MCF 10A (cell line): Measurements from ENCODE around the gene ZFAND3. TPM values are rescaled to one million over a fixed set of nuclear protein-coding genes. Genes with fewer than 3 reads are reported as not detected.

Experiments used
- BruUV-seq: library from RNA; stranded (reverse); fragments of 400-500 nt; replicated peaks from 2 replicates; lab custom pipeline; 2021; lab: Mats Ljungman, UMichigan
- CTCF ChIA-PET: fragments of 300-600 bp; sonication (Branson Sonifier 250); formaldehyde crosslinking; extraction: SDS; loops from one replicate; lab custom pipeline; 2021; ENCODE audit warnings: antibody characterized with exemption, inconsistent platforms; lab: Yijun Ruan, JAX
- POLR2A ChIA-PET: fragments of 300-600, 350-650 bp; sonication (Branson Sonifier 250); formaldehyde crosslinking; extraction: SDS; loops from one replicate; lab custom pipeline; 2020; ENCODE audit warnings: antibody characterized with exemption, inconsistent platforms; lab: Yijun Ruan, JAX
- DNase-seq: peaks from one replicate; pipeline ENCODE4 v3.0.0-alpha.2; 2018; ENCODE audit not compliant: unreplicated experiment
- H3K27ac Mint-ChIP-seq: one replicate; pipeline ENCODE4 v1.8.0; 2022; ENCODE audit warnings: mild to moderate bottlenecking, low read depth, mixed read lengths; ENCODE audit not compliant: unreplicated experiment
- H3K27me3 Mint-ChIP-seq: one replicate; pipeline ENCODE4 v1.8.0; 2022; ENCODE audit warnings: mixed read lengths; ENCODE audit not compliant: insufficient read depth, unreplicated experiment
- H3K36me3 Mint-ChIP-seq: one replicate; pipeline ENCODE4 v1.8.0; 2022; ENCODE audit warnings: mild to moderate bottlenecking, moderate library complexity, mixed read lengths; ENCODE audit not compliant: insufficient read depth, unreplicated experiment
- H3K4me1 Mint-ChIP-seq: one replicate; pipeline ENCODE4 v1.8.0; 2022; ENCODE audit warnings: mixed read lengths; ENCODE audit not compliant: insufficient read depth, unreplicated experiment
- H3K4me3 Mint-ChIP-seq: one replicate; pipeline ENCODE4 v1.8.0; 2022; ENCODE audit warnings: mild to moderate bottlenecking, moderate library complexity, mixed read lengths; ENCODE audit not compliant: unreplicated experiment
- H3K9me3 Mint-ChIP-seq: one replicate; pipeline ENCODE4 v1.8.0; 2022; ENCODE audit warnings: mixed read lengths; ENCODE audit not compliant: unreplicated experiment
- intact Hi-C: fragments of 100-400 bp; cut with micrococcal nuclease; formaldehyde crosslinking; loops from 2 replicates; pipeline ENCODE4 v1.14.1; 2022
- total RNA-seq: library from RNA; stranded (reverse); gene quantifications from 2 replicates; pipeline ENCODE4 v1.2.3, GENCODE V29; 2022
- TF ChIP-seq, protein P1 (sequence below): fragments of 200-600 bp; IDR thresholded peaks from one replicate; pipeline ENCODE4 v1.8.0; 2022; ENCODE audit warnings: antibody characterized with exemption, mild to moderate bottlenecking; ENCODE audit not compliant: unreplicated experiment

The ZFAND3 gene
- total RNA-seq, 1 experiment from 2014 or later: 100 TPM

GRCh38 chr6:38035478-38035877 lies 216.0 kb downstream of the ZFAND3 start:
- intact Hi-C loops: no loop called here
- Mint-ChIP-seq H3K9me3 (peaks cover 3% of the 10 kb centered on the region), H3K27me3 (no peaks in the 10 kb centered on the region), H3K4me3 (no peak overlapping the region), H3K4me1 (peaks cover 8% of the 10 kb centered on the region), H3K27ac (no peak overlapping the region), H3K36me3 (no peaks in the 10 kb centered on the region)
- DNase-seq: no peak
- no TSS peak for BruUV-seq
- POLR2A ChIA-PET: interaction anchor here (0.6 to 1.3 kb wide), 2 partner anchors 217 to 447 kb away, joined by 3 to 5 read pairs; no protein-coding TSS in a partner anchor
- CTCF ChIA-PET: interaction anchor here (0.7 to 1.8 kb wide), 12 partner anchors 11 to 458 kb away, joined by 3 to 6 read pairs (median 4); no protein-coding TSS in a partner anchor
- TF ChIP-seq, protein P1, sequence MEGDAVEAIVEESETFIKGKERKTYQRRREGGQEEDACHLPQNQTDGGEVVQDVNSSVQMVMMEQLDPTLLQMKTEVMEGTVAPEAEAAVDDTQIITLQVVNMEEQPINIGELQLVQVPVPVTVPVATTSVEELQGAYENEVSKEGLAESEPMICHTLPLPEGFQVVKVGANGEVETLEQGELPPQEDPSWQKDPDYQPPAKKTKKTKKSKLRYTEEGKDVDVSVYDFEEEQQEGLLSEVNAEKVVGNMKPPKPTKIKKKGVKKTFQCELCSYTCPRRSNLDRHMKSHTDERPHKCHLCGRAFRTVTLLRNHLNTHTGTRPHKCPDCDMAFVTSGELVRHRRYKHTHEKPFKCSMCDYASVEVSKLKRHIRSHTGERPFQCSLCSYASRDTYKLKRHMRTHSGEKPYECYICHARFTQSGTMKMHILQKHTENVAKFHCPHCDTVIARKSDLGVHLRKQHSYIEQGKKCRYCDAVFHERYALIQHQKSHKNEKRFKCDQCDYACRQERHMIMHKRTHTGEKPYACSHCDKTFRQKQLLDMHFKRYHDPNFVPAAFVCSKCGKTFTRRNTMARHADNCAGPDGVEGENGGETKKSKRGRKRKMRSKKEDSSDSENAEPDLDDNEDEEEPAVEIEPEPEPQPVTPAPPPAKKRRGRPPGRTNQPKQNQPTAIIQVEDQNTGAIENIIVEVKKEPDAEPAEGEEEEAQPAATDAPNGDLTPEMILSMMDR: no peak

DNA sequence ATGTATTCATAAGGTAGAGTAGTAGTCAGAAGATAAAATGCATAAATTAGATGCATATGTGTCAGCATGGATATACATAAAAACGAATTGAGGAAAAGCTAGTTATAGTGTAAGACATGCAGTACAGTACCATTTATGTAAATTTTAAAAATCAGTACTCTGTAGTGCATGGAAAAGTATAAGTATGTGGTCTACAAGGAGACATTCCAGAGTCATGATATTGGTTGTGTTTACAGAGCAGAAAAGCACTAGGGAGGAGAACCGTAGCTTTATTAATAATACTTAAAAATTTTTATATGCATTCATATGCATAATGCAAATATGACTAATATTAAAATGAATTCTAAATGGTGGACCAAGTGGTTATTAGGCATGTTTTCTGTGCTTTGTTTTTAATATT lies 220.0 kb downstream of the ZFAND3 start:
- no peaks in the 10 kb centered on the region for H3K9me3 Mint-ChIP-seq
- no peak for DNase-seq
- no peaks in the 10 kb centered on the region for H3K4me1 Mint-ChIP-seq
- H3K36me3 Mint-ChIP-seq: no peaks in the 10 kb centered on the region
- ChIA-PET CTCF (no interaction called here), POLR2A (interaction anchor here (0.6 to 2.5 kb wide), 2 partner anchors 12 to 15 kb away, joined by 4 to 8 read pairs; no protein-coding TSS in a partner anchor)
- no peak overlapping the region for H3K4me3 Mint-ChIP-seq
- no TSS peak for BruUV-seq
- intact Hi-C loops: no loop called here
- H3K27ac Mint-ChIP-seq: no peak overlapping the region
- H3K27me3 Mint-ChIP-seq: no peaks in the 10 kb centered on the region
- TF ChIP-seq, protein P1: no peak

DNA sequence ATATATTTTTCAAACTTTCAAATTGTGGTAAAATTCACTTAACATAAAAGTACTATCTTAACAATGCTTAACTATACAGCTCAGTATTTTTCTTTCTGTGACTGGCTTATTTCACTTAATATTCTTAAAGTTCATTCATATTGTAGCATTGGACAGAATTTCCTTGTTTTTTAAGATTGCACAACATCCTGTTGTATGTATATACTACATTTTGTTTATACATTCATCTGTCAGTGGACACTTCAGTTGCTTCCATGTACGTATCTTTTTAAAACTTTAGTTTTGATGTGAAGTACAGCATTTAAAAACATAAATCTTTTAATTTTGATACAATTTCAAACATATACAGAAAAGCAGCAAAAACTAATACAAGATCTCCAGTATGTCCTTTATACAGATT lies 220.7 kb downstream of the ZFAND3 start:
- H3K27me3 Mint-ChIP-seq: no peaks in the 10 kb centered on the region
- H3K4me3 Mint-ChIP-seq: no peak overlapping the region
- intact Hi-C loops: no loop called here
- no peaks in the 10 kb centered on the region for H3K4me1 Mint-ChIP-seq
- H3K9me3 Mint-ChIP-seq: no peaks in the 10 kb centered on the region
- ChIA-PET CTCF (no interaction called here), POLR2A (interaction anchor here (0.6 kb wide), 1 partner anchor 14 kb away, joined by 4 read pairs; no protein-coding TSS in a partner anchor)
- H3K27ac Mint-ChIP-seq: no peak overlapping the region
- TF ChIP-seq, protein P1: no peak
- BruUV-seq: no TSS peak
- no peak for DNase-seq
- H3K36me3 Mint-ChIP-seq: no peaks in the 10 kb centered on the region

- intact Hi-C loops: no loop called here
- Mint-ChIP-seq H3K27ac (no peak overlapping the region), H3K4me3 (no peak overlapping the region), H3K9me3 (no peaks in the 10 kb centered on the region), H3K27me3 (no peaks in the 10 kb centered on the region), H3K4me1 (no peaks in the 10 kb centered on the region), H3K36me3 (no peaks in the 10 kb centered on the region)
- DNase-seq: no peak
- no TSS peak for BruUV-seq
- ChIA-PET POLR2A (no interaction called here), CTCF (interaction anchor here (2.4 kb wide), 1 partner anchor 9 kb away, joined by 10 read pairs; no protein-coding TSS in a partner anchor)
- TF ChIP-seq, protein P1: no peak
Observed at GRCh38 chr6:38043259-38043753, 223.8 kb downstream of the ZFAND3 start.
